Measurements from ENCODE around the gene TSC2.

Gene TSC2

DNA sequence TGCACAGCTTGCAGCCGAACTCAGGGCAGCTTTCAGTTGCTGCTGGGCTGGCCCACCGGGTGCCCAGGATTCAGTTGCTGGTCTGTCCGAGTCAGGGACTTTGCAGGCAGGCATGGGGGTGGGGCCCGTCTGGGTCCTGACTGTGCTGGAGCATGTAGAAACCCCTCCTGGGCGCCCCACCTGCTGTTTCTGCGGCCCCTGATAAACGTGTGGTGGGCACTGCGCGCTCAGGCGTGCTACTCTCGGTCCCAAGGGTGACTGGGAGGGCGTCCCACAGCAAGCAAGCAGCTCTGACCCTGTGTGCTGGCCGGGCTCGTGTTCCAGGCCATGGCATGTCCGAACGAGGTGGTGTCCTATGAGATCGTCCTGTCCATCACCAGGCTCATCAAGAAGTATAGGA, 12.6 kb downstream of the TSC2 start:
- H3K4me3 ChIP-seq (ENCODE audit: low read depth, low read length) = no peak overlapping the region
- TF ChIP-seq, protein P1, sequence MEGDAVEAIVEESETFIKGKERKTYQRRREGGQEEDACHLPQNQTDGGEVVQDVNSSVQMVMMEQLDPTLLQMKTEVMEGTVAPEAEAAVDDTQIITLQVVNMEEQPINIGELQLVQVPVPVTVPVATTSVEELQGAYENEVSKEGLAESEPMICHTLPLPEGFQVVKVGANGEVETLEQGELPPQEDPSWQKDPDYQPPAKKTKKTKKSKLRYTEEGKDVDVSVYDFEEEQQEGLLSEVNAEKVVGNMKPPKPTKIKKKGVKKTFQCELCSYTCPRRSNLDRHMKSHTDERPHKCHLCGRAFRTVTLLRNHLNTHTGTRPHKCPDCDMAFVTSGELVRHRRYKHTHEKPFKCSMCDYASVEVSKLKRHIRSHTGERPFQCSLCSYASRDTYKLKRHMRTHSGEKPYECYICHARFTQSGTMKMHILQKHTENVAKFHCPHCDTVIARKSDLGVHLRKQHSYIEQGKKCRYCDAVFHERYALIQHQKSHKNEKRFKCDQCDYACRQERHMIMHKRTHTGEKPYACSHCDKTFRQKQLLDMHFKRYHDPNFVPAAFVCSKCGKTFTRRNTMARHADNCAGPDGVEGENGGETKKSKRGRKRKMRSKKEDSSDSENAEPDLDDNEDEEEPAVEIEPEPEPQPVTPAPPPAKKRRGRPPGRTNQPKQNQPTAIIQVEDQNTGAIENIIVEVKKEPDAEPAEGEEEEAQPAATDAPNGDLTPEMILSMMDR (IDR thresholded peaks at IDR 0.05; ENCODE audit: low read depth, low read length) = no peak
- in situ Hi-C loops (cut with HindIII; ENCODE audit: low sequenced_read_pairs) = no loop called here
- no peak for DNase-seq (ENCODE audit: low read depth, low spot score)

DNA sequence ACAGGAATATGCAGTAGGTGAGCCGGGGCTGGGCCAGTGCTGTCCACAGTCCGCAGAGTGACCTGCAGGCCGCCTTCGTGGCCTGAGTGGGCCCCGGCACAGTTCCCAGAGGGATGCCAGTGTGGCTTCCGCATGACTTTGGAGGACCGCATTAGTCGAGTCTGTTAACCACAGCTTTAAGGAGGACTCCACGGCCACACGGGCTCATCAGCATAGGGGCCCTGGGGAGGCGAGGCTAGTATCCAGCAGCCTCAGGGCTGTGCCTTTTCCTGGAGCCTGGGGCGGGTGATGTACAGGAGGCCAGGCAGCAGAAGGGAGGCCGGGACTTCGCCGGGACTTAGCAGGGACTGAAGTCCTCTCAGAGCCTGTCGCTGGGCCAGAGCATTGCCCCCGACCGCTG, 13.2 kb downstream of the TSC2 start:
- H3K4me3 ChIP-seq (ENCODE audit: low read depth, low read length) = no peak overlapping the region
- TF ChIP-seq, protein P1 (IDR thresholded peaks at IDR 0.05; ENCODE audit: low read depth, low read length) = no peak
- no peak for DNase-seq (ENCODE audit: low read depth, low spot score)
- in situ Hi-C loops (cut with HindIII; ENCODE audit: low sequenced_read_pairs) = no loop called here

DNA sequence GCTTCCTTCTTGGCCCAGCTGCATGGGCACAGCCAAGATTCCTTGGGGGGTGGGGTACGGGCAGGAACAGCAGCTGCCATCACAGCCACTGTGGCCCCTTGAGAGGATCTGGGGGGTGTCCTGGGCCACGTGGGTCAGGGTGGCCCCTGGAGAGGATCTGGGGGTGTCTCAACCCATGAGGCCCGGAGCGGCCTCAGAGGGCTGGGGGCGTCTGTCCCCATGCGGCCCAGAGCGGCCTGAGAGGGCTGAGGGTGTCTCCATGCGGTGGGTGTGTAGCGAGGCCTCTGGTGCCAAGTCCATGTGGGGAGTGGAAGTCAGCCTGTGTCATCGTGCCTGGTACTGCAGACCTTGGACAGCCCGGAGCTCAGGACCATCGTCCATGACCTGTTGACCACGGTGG, 13.7 kb downstream of the TSC2 start:
- TF ChIP-seq, protein P1 (IDR thresholded peaks at IDR 0.05; ENCODE audit: low read depth, low read length) = no peak
- in situ Hi-C loops (cut with HindIII; ENCODE audit: low sequenced_read_pairs) = no loop called here
- DNase-seq (ENCODE audit: low read depth, low spot score) = no peak
- H3K4me3 ChIP-seq (ENCODE audit: low read depth, low read length) = no peak overlapping the region

DNA sequence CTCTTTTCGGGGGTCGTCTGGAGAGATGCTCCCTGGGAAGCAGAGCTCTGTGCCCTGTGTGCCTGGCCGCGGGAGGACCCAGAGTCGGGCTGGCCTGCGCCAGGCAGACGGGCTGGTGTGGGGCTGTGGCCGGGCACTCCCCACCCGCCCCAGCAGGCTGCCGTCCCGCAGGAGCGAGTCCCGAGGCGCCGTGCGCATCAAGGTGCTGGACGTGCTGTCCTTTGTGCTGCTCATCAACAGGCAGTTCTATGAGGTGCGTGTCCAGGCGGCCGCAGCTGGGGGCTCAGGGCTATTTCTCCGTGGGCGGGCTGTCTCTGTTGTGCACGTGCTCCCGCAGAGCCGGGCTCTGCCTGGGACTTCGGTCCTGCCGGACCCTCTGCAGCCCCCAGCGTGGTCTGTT, 15.0 kb downstream of the TSC2 start:
- no peak for DNase-seq (ENCODE audit: low read depth, low spot score)
- H3K4me3 ChIP-seq (ENCODE audit: low read depth, low read length) = no peak overlapping the region
- in situ Hi-C loops (cut with HindIII; ENCODE audit: low sequenced_read_pairs) = no loop called here
- TF ChIP-seq, protein P1 (IDR thresholded peaks at IDR 0.05; ENCODE audit: low read depth, low read length) = no peak

DNA sequence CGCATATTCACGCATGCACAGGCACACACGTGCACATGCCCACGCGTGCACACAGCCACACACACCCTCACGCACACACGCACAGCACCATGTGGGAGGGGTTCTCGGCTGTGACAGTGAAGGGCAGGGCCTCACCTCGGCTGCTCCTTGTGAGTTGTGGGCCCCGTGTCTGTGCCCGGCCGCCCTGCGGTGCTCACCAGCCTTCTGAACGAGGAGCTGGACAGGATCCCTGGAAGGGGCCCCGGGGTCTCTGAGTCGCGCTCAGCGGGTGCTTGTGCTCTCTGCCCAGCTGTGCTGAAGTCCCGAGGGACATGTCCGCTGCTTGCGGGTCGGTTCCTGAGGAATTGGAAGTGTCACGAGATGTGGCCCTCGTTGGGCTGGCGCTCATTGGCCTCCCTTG, 16.1 kb downstream of the TSC2 start:
- TF ChIP-seq, protein P1 (IDR thresholded peaks at IDR 0.05; ENCODE audit: low read depth, low read length) = no peak
- H3K4me3 ChIP-seq (ENCODE audit: low read depth, low read length) = no peak overlapping the region
- in situ Hi-C loops (cut with HindIII; ENCODE audit: low sequenced_read_pairs) = no loop called here
- DNase-seq (ENCODE audit: low read depth, low spot score) = no peak

DNA sequence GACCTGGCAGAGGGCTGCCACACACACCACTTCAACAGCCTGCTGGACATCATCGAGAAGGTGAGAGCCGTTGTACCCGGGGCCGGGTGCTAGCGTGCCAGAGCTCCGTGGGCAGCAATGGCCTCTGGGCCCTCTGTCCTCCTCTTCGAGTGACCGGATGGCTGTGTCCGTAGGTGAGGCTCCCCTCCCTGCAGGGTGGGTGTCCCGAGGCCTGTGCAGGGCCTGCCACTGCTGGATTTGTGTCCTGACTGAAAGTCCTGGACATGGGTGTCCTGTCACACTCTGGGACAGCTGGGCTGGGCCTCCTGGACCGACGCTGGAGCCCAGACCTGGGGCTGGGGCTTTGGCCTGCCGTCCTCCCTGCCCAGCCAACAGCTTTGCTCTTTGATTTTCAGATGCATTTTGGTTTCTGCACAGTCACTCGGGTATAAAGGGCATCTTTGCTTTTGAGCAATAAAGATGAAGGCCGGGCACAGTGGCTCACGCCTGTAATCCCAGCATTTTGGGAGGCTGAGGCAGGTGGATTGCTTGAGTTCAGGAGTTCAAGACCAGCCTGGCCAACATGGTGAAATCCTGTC, 16.7 kb downstream of the TSC2 start:
- in situ Hi-C loops (cut with HindIII; ENCODE audit: low sequenced_read_pairs) = no loop called here
- no peak for DNase-seq (ENCODE audit: low read depth, low spot score)
- TF ChIP-seq, protein P1 (IDR thresholded peaks at IDR 0.05; ENCODE audit: low read depth, low read length) = no peak
- no peak overlapping the region for H3K4me3 ChIP-seq (ENCODE audit: low read depth, low read length)

DNA sequence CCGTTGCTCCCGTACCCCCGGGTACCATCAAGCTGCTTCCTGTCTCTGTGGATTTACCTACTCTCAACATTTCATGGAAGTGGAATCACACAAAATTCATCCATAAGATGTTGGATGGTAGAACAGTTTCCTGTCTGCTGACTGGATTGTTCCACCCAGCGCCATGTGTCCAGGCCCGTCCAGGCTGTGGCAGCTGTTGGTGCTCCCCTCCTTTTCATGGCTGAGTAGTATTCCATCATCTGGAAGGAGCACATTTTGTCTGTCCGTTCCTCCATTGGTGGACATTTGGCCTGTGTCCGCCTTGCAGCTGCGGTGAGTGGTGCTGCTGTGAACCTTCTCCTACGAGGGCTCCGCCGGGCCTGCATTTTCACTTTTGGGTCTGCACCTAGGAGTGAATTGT, 18.4 kb downstream of the TSC2 start:
- TF ChIP-seq, protein P1 (IDR thresholded peaks at IDR 0.05; ENCODE audit: low read depth, low read length) = no peak
- no peak for DNase-seq (ENCODE audit: low read depth, low spot score)
- in situ Hi-C loops (cut with HindIII; ENCODE audit: low sequenced_read_pairs) = no loop called here
- no peak overlapping the region for H3K4me3 ChIP-seq (ENCODE audit: low read depth, low read length)

All from astrocyte of the spinal cord (primary cell).